Measurements from ENCODE around the gene RBM38. TPM values are rescaled to one million over a fixed set of nuclear protein-coding genes. Genes with fewer than 3 reads are reported as not detected.

RBM38 gene
- total RNA-seq, 1 donor from 2014 or later, result 16.9 TPM

GRCh38 chr20:57374343-57374930 is 16.8 kb upstream of the RBM38 start:
- DNase-seq (ENCODE audit: low spot score), result no peak

- DNase-seq (ENCODE audit: low spot score), result no peak
These were observed 16.1 kb upstream of the RBM38 start for GRCh38 chr20:57374931-57375651.

GRCh38 chr20:57375652-57376230 is 15.5 kb upstream of the RBM38 start:
- DNase-seq (ENCODE audit: low spot score), result no peak

GRCh38 chr20:57377350-57377749 is 13.8 kb upstream of the RBM38 start:
- no peak for DNase-seq (ENCODE audit: low spot score)

- no peak for DNase-seq (ENCODE audit: low spot score)
These were observed 13.1 kb upstream of the RBM38 start for GRCh38 chr20:57378107-57378506.

GRCh38 chr20:57378646-57379262 is 12.4 kb upstream of the RBM38 start:
- no peak for DNase-seq (ENCODE audit: low spot score)

GRCh38 chr20:57379263-57379647 is 11.9 kb upstream of the RBM38 start:
- no peak for DNase-seq (ENCODE audit: low spot score)

GRCh38 chr20:57380081-57380750 is 11.0 kb upstream of the RBM38 start:
- DNase-seq (ENCODE audit: low spot score), result no peak

GRCh38 chr20:57381596-57382503 is 9.3 kb upstream of the RBM38 start:
- peak; percentile 92 for DNase-seq (ENCODE audit: low spot score)

- DNase-seq (ENCODE audit: low spot score), result no peak
These were observed 8.7 kb upstream of the RBM38 start for GRCh38 chr20:57382516-57382915.

GRCh38 chr20:57383447-57384347 is 7.5 kb upstream of the RBM38 start:
- DNase-seq (ENCODE audit: low spot score), result peak; percentile 24

- peak; percentile 86 for DNase-seq (ENCODE audit: low spot score)
These were observed 6.7 kb upstream of the RBM38 start for GRCh38 chr20:57384486-57384885.

GRCh38 chr20:57384953-57385761 is 6.0 kb upstream of the RBM38 start:
- peak; percentile 77 for DNase-seq (ENCODE audit: low spot score)

- peak; percentile 84 for DNase-seq (ENCODE audit: low spot score)
These were observed 5.3 kb upstream of the RBM38 start for GRCh38 chr20:57385940-57386339.

- no peak for DNase-seq (ENCODE audit: low spot score)
These were observed 4.4 kb upstream of the RBM38 start for GRCh38 chr20:57386762-57387161.

- DNase-seq (ENCODE audit: low spot score), result no peak
These were observed 3.7 kb upstream of the RBM38 start for GRCh38 chr20:57387463-57387862.

- DNase-seq (ENCODE audit: low spot score), result no peak
These were observed 3.2 kb upstream of the RBM38 start for GRCh38 chr20:57387945-57388371.

GRCh38 chr20:57388953-57389694 is 2.1 kb upstream of the RBM38 start:
- DNase-seq (ENCODE audit: low spot score), result no peak

Data from mesenteric fat pad (tissue), 1 donor.